NCI-H82 treated with DMSO at 0.1 percent for 48 hours (cell line): Measurements from ENCODE around the gene GDI2.

ENCODE experiments used
- DNase-seq: peaks from one replicate; lab custom pipeline; 2025; ENCODE audit not compliant: unreplicated experiment; lab: John Stamatoyannopoulos, UW

GDI2 gene

GRCh38 chr10:5744849-5745248 lies 68.4 kb downstream of the GDI2 start:
- no peak for DNase-seq

GRCh38 chr10:5743736-5744135 lies 69.5 kb downstream of the GDI2 start:
- DNase-seq: no peak

- DNase-seq: no peak
Measured at GRCh38 chr10:5742116-5742515, 71.1 kb downstream of the GDI2 start.

GRCh38 chr10:5741276-5741675 lies 72.0 kb downstream of the GDI2 start:
- no peak for DNase-seq

- no peak for DNase-seq
Measured at GRCh38 chr10:5738427-5738826, 74.8 kb downstream of the GDI2 start.

- DNase-seq: no peak
Measured at GRCh38 chr10:5737352-5737751, 75.9 kb downstream of the GDI2 start.

GRCh38 chr10:5736591-5736990 lies 76.6 kb downstream of the GDI2 start:
- no peak for DNase-seq

GRCh38 chr10:5735119-5735518 lies 78.1 kb downstream of the GDI2 start:
- no peak for DNase-seq

- no peak for DNase-seq
Measured at GRCh38 chr10:5732141-5732540, 81.1 kb downstream of the GDI2 start.

- no peak for DNase-seq
Measured at GRCh38 chr10:5731559-5731958, 81.7 kb downstream of the GDI2 start.

GRCh38 chr10:5730766-5731165 lies 82.5 kb downstream of the GDI2 start:
- DNase-seq: no peak

GRCh38 chr10:5723692-5724091 lies 89.5 kb downstream of the GDI2 start:
- DNase-seq: no peak

- DNase-seq: no peak
Measured at GRCh38 chr10:5720182-5720581, 93.1 kb downstream of the GDI2 start.

GRCh38 chr10:5719546-5719945 lies 93.7 kb downstream of the GDI2 start:
- no peak for DNase-seq
